Measurements from ENCODE around the gene GPATCH3.
"Not testable (repeated sequence)": the region's sequence is repeated elsewhere in the genome, so short reads cannot be mapped to it uniquely, and the experiment has no call there.

Gene GPATCH3, protein sequence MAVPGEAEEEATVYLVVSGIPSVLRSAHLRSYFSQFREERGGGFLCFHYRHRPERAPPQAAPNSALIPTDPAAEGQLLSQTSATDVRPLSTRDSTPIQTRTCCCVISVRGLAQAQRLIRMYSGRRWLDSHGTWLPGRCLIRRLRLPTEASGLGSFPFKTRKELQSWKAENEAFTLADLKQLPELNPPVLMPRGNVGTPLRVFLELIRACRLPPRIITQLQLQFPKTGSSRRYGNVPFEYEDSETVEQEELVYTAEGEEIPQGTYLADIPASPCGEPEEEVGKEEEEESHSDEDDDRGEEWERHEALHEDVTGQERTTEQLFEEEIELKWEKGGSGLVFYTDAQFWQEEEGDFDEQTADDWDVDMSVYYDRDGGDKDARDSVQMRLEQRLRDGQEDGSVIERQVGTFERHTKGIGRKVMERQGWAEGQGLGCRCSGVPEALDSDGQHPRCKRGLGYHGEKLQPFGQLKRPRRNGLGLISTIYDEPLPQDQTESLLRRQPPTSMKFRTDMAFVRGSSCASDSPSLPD

DNA sequence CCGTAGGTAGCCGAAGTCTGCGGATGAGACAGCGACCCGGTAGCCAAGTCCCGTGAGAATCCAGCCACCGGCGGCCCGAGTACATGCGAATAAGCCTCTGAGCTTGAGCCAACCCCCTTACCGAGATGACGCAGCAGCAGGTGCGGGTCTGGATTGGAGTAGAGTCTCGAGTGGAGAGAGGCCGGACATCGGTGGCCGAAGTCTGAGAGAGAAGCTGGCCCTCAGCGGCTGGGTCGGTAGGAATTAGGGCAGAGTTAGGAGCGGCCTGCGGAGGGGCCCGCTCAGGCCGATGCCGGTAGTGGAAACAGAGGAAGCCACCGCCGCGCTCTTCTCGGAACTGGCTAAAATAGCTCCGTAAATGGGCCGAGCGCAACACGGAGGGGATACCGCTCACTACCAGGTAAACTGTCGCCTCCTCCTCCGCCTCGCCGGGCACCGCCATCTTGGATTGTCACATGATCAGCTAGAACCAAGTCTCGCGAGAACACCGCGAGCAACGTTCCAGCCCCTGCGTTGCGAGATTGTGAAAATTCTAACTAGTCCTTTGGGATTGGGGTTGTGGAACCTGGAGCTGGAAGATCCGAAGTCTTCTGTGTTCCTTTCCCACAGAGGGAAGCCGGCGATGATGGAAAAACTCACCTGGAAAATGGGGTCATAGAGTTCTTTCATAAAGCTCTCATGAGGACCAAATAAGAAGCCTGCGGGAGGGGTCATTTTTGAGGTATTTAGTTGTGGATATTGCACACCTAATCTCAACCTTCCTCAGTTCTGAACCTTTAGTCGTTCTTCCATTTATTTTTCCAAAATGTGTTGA is at the start of gene GPATCH3:
TSS of gene GPATCH3 (minus strand) at position 467 of the 814 bp plus-strand sequence. CDS start at position 442, 25 bp downstream.
- peak within 1 kb of the TSS; percentile 93 for H3K27ac ChIP-seq (ENCODE audit: low read length)
- no peaks in the 10 kb centered on the region for H3K27me3 ChIP-seq (ENCODE audit: low read depth, low read length)
- H3K9me3 ChIP-seq (ENCODE audit: control insufficient read depth in 1 of 2, low read length in 2 of 2): no peaks in the 10 kb centered on the region
- peaks cover 8 to 20% of the 10 kb centered on the region in 2 donors for H3K4me1 ChIP-seq (ENCODE audit: control insufficient read depth in 1 of 2, insufficient read depth in 2 of 2, low read length in 2 of 2)
- peaks cover 14 to 27% of the 10 kb centered on the region in 2 donors for H3K36me3 ChIP-seq (ENCODE audit: control insufficient read depth in 1 of 2, insufficient read depth in 2 of 2, low read length in 2 of 2)
- H3K4me3 ChIP-seq (ENCODE audit: low read depth in 1 of 2, low read length in 2 of 2): peak within 1 kb of the TSS; percentile 88 to 100

DNA sequence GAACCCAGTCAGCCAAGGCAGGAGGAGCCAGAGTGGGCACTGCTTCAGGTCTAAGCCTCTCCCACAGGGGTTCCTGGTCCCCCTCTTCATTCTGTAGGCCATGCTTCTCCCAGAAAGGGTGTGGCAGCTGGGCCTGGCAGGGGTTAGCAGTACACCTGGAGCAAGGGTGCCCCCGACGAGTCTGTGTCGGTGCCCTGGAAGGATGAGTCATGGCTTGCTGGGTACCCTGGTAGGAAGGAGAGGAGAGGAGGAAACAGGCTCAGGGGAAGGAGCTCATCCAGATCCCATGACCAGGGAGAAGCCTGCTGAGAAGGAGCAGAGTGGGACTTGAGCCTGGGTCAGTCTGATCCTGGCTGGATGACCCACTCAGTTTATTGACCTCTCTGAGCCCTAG is 49.7 kb upstream of the GPATCH3 start:
- H3K36me3 ChIP-seq (ENCODE audit: control insufficient read depth in 1 of 2, insufficient read depth in 2 of 2, low read length in 2 of 2): peaks cover 5 to 22% of the 10 kb centered on the region in 2 donors
- H3K27me3 ChIP-seq (ENCODE audit: low read depth, low read length): no peaks in the 10 kb centered on the region
- no peak overlapping the region for H3K27ac ChIP-seq (ENCODE audit: low read length)
- no peaks in the 10 kb centered on the region for H3K9me3 ChIP-seq (ENCODE audit: control insufficient read depth in 1 of 2, low read length in 2 of 2)
- no peaks in the 10 kb centered on the region for H3K4me1 ChIP-seq (ENCODE audit: control insufficient read depth in 1 of 2, insufficient read depth in 2 of 2, low read length in 2 of 2)
- H3K4me3 ChIP-seq (ENCODE audit: low read depth in 1 of 2, low read length in 2 of 2): no peak overlapping the region

DNA sequence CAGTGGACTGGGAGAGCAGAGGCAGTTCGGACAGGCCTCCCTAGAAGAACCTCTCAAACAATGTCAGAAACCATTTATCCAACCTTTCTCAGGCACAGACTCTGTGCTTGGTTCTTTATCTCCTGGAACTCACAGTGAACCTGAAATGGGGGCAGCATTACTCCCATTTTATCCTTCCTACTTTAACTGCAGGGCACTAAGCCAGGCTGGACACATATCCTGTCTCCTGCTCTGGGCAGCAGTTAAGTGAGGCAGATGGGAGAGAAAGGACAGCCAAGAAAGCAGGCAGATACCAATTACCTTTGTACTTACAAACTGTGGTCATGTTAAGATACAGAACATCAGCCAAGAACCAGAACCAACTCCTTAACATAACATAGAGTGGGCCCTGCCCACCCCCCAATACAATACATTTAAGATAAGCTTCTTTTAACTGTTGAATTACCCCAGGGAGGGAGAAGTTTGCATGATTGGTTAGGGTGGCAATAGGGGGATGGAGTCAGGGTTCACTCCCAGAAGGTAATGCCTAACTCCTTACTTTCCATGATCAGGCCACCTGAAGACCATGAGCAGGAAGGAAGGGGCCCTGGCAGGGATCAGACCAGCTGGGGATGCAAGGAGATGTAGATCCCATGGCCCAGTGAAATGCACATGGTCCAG is 49.1 kb upstream of the GPATCH3 start:
- H3K36me3 ChIP-seq (ENCODE audit: control insufficient read depth in 1 of 2, insufficient read depth in 2 of 2, low read length in 2 of 2): peaks cover 6 to 27% of the 10 kb centered on the region in 2 donors
- no peaks in the 10 kb centered on the region for H3K27me3 ChIP-seq (ENCODE audit: low read depth, low read length)
- no peak overlapping the region for H3K27ac ChIP-seq (ENCODE audit: low read length)
- no peak overlapping the region for H3K4me3 ChIP-seq (ENCODE audit: low read depth in 1 of 2, low read length in 2 of 2)
- H3K9me3 ChIP-seq (ENCODE audit: control insufficient read depth in 1 of 2, low read length in 2 of 2): no peaks in the 10 kb centered on the region
- H3K4me1 ChIP-seq (ENCODE audit: control insufficient read depth in 1 of 2, insufficient read depth in 2 of 2, low read length in 2 of 2): no peaks in the 10 kb centered on the region

DNA sequence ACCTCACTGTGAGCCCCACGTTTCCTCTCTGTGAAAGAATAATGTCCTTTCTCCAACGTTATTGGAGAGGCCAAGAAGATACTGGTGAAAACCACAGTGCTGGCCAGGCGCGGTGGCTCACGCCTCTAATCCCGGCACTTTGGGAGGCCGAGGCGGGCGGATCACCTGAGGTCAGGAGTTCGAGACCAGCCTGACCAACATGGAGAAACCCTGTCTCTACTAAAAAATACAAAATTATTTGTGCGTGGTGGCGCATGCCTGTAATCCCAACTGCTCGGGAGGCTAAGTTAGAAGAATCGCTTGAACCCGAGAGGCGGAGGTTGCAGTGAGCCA is 48.4 kb upstream of the GPATCH3 start:
- not testable (repeated sequence) for H3K4me1 ChIP-seq (ENCODE audit: control insufficient read depth in 1 of 2, insufficient read depth in 2 of 2, low read length in 2 of 2); H3K27ac ChIP-seq (ENCODE audit: low read length)
- H3K36me3 ChIP-seq (ENCODE audit: control insufficient read depth in 1 of 2, insufficient read depth in 2 of 2, low read length in 2 of 2): peaks cover 6 to 33% of the 10 kb centered on the region in 2 donors

DNA sequence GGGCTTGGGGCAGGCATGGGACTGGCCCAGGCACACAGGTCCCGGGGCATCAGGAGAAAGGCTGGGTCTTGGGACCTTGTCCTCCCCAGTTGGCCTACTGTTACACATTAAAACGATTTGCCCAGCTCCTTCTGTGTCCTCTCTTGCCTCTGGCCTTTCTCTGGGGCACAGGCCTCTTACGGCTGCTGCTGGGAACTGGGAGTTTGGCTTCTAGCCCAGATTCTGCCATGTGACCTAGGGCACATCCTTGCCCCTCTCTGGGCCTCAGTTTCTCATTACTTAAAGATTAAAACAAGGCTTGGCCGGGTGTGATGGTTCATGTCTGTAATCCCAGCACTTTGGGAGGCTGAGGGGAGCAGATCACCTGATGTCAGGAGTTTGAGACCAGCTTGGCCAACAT is 46.0 kb upstream of the GPATCH3 start:
- Histone ChIP-seq H3K27ac (ENCODE audit: low read length) (no peak overlapping the region), H3K4me3 (ENCODE audit: low read depth in 1 of 2, low read length in 2 of 2) (no peak overlapping the region), H3K9me3 (ENCODE audit: control insufficient read depth in 1 of 2, low read length in 2 of 2) (no peaks in the 10 kb centered on the region), H3K36me3 (ENCODE audit: control insufficient read depth in 1 of 2, insufficient read depth in 2 of 2, low read length in 2 of 2) (peaks cover 29 to 57% of the 10 kb centered on the region in 2 donors), H3K27me3 (ENCODE audit: low read depth, low read length) (no peaks in the 10 kb centered on the region), H3K4me1 (ENCODE audit: control insufficient read depth in 1 of 2, insufficient read depth in 2 of 2, low read length in 2 of 2) (no peaks in the 10 kb centered on the region)

More for the DNA sequence above, 48.4 kb upstream of the GPATCH3 start:
- not testable (repeated sequence) for H3K9me3 ChIP-seq (ENCODE audit: control insufficient read depth in 1 of 2, low read length in 2 of 2); H3K4me3 ChIP-seq (ENCODE audit: low read depth in 1 of 2, low read length in 2 of 2); H3K27me3 ChIP-seq (ENCODE audit: low read depth, low read length)

- H3K4me1 ChIP-seq (ENCODE audit: control insufficient read depth in 1 of 2, insufficient read depth in 2 of 2, low read length in 2 of 2): no peaks in the 10 kb centered on the region
- H3K27me3 ChIP-seq (ENCODE audit: low read depth, low read length): no peaks in the 10 kb centered on the region
- peaks cover 30 to 60% of the 10 kb centered on the region in 2 donors for H3K36me3 ChIP-seq (ENCODE audit: control insufficient read depth in 1 of 2, insufficient read depth in 2 of 2, low read length in 2 of 2)
- no peak overlapping the region for H3K27ac ChIP-seq (ENCODE audit: low read length)
- H3K4me3 ChIP-seq (ENCODE audit: low read depth in 1 of 2, low read length in 2 of 2): no peak overlapping the region
- no peaks in the 10 kb centered on the region for H3K9me3 ChIP-seq (ENCODE audit: control insufficient read depth in 1 of 2, low read length in 2 of 2)
Measured at GRCh38 chr1:26945728-26946127, 45.5 kb upstream of the GPATCH3 start.

GRCh38 chr1:26945138-26945537 is 44.9 kb upstream of the GPATCH3 start:
- peaks cover 30 to 60% of the 10 kb centered on the region in 2 donors for H3K36me3 ChIP-seq (ENCODE audit: control insufficient read depth in 1 of 2, insufficient read depth in 2 of 2, low read length in 2 of 2)
- H3K9me3 ChIP-seq (ENCODE audit: control insufficient read depth in 1 of 2, low read length in 2 of 2): no peaks in the 10 kb centered on the region
- no peak overlapping the region for H3K27ac ChIP-seq (ENCODE audit: low read length)
- H3K4me1 ChIP-seq (ENCODE audit: control insufficient read depth in 1 of 2, insufficient read depth in 2 of 2, low read length in 2 of 2): no peaks in the 10 kb centered on the region
- no peak overlapping the region for H3K4me3 ChIP-seq (ENCODE audit: low read depth in 1 of 2, low read length in 2 of 2)
- H3K27me3 ChIP-seq (ENCODE audit: low read depth, low read length): no peaks in the 10 kb centered on the region

GRCh38 chr1:26942656-26943055 is 42.4 kb upstream of the GPATCH3 start:
- H3K9me3 ChIP-seq (ENCODE audit: control insufficient read depth in 1 of 2, low read length in 2 of 2): no peaks in the 10 kb centered on the region
- H3K4me1 ChIP-seq (ENCODE audit: control insufficient read depth in 1 of 2, insufficient read depth in 2 of 2, low read length in 2 of 2): no peaks in the 10 kb centered on the region
- no peak overlapping the region for H3K27ac ChIP-seq (ENCODE audit: low read length)
- H3K36me3 ChIP-seq (ENCODE audit: control insufficient read depth in 1 of 2, insufficient read depth in 2 of 2, low read length in 2 of 2): peaks cover 35 to 61% of the 10 kb centered on the region in 2 donors
- no peak overlapping the region for H3K4me3 ChIP-seq (ENCODE audit: low read depth in 1 of 2, low read length in 2 of 2)
- no peaks in the 10 kb centered on the region for H3K27me3 ChIP-seq (ENCODE audit: low read depth, low read length)

DNA sequence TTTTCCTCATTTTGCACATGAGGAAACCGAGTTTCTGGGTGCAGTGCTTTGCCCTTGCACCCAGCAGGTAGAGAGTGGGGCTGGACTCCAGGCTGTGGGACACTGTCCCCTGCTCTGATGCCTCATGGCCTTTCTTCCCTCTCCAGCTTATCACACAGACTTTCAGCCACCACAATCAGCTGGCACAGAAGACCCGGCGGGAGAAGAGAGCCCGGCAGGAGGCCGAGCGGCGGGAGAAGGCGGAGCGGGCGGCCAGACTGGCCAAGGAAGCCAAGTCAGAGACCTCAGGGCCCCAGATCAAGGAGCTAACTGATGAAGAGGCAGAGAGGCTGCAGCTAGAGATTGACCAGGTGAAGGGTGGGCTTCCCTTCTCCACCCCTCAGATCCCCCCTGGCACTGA is 41.0 kb upstream of the GPATCH3 start:
- no peak overlapping the region for H3K4me3 ChIP-seq (ENCODE audit: low read depth in 1 of 2, low read length in 2 of 2)
- H3K36me3 ChIP-seq (ENCODE audit: control insufficient read depth in 1 of 2, insufficient read depth in 2 of 2, low read length in 2 of 2): peaks cover 35 to 62% of the 10 kb centered on the region in 2 donors
- H3K27ac ChIP-seq (ENCODE audit: low read length): no peak overlapping the region
- no peaks in the 10 kb centered on the region for H3K27me3 ChIP-seq (ENCODE audit: low read depth, low read length)
- H3K4me1 ChIP-seq (ENCODE audit: control insufficient read depth in 1 of 2, insufficient read depth in 2 of 2, low read length in 2 of 2): no peaks in the 10 kb centered on the region
- H3K9me3 ChIP-seq (ENCODE audit: control insufficient read depth in 1 of 2, low read length in 2 of 2): no peaks in the 10 kb centered on the region

DNA sequence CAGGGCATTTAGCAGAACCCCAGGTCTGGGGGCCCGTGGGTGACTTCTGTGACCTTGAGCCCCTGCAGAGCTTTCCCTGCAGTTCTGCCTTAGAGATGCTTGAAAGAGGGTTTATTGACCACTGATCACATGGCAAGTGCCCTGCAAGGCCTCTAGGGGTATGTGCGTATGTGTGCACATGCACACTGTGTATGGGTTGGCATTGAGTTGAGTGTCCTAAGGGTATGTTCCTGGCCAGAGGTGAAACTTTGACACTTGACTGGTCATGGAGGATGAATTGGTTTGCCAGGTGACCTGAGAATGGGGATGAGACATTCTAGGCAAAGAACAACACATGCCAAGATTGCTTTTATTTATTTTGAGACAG is 38.4 kb upstream of the GPATCH3 start:
- H3K27ac ChIP-seq (ENCODE audit: low read length): no peak overlapping the region
- H3K4me3 ChIP-seq (ENCODE audit: low read depth in 1 of 2, low read length in 2 of 2): no peak overlapping the region
- no peaks in the 10 kb centered on the region for H3K9me3 ChIP-seq (ENCODE audit: control insufficient read depth in 1 of 2, low read length in 2 of 2)
- H3K27me3 ChIP-seq (ENCODE audit: low read depth, low read length): no peaks in the 10 kb centered on the region
- peaks cover 30 to 52% of the 10 kb centered on the region in 2 donors for H3K36me3 ChIP-seq (ENCODE audit: control insufficient read depth in 1 of 2, insufficient read depth in 2 of 2, low read length in 2 of 2)
- no peaks in the 10 kb centered on the region for H3K4me1 ChIP-seq (ENCODE audit: control insufficient read depth in 1 of 2, insufficient read depth in 2 of 2, low read length in 2 of 2)
